Activated CD4-positive, alpha-beta memory T cell treated with anti-CD3 and anti-CD28 coated beads for 36 hours (primary cell): ENCODE measurements around the gene CARD14. TPM values are rescaled to one million over a fixed set of nuclear protein-coding genes. Genes with fewer than 3 reads are reported as not detected.
"Not testable (repeated sequence)": the region's sequence is repeated elsewhere in the genome, so short reads cannot be mapped to it uniquely, and the experiment has no call there.

ENCODE experiments used
- CTCF ChIA-PET: fragments of 350-600 bp; sonication (Branson Sonifier 250); formaldehyde crosslinking; loops from one replicate; lab custom pipeline; 2021; ENCODE audit warnings: antibody characterized with exemption, inconsistent platforms; lab: Charles Lee
- POLR2A ChIA-PET: fragments of 350-600 bp; sonication (Branson Sonifier 250); formaldehyde crosslinking; loops from one replicate; lab custom pipeline; 2021; ENCODE audit warnings: antibody characterized with exemption; lab: Charles Lee
- DNase-seq: peaks from one replicate; pipeline ENCODE4 v3.0.0-alpha.2; 2020
- H3K27ac Mint-ChIP-seq: one replicate; pipeline ENCODE4 v1.8.0; 2021; ENCODE audit warnings: mixed read lengths
- H3K27me3 Mint-ChIP-seq: one replicate; pipeline ENCODE4 v1.8.0; 2021; ENCODE audit warnings: mixed read lengths
- H3K36me3 Mint-ChIP-seq: one replicate; pipeline ENCODE4 v1.8.0; 2021; ENCODE audit warnings: mixed read lengths
- H3K4me1 Mint-ChIP-seq: one replicate; pipeline ENCODE4 v1.8.0; 2021; ENCODE audit warnings: low read depth, mixed read lengths
- H3K4me3 Mint-ChIP-seq: one replicate; pipeline ENCODE4 v1.8.0; 2021; ENCODE audit warnings: mild to moderate bottlenecking, mixed read lengths
- H3K9me3 Mint-ChIP-seq: one replicate; pipeline ENCODE4 v1.8.0; 2021; ENCODE audit warnings: mixed read lengths
- intact Hi-C: fragments of 100-400 bp; cut with micrococcal nuclease; formaldehyde crosslinking; loops from one replicate; pipeline ENCODE4 v1.15.1; 2023
- total RNA-seq, 2 experiments: library from RNA; stranded (reverse); gene quantifications; one replicate each; pipeline ENCODE4 v1.2.3, GENCODE V29; 2021

Gene CARD14
- total RNA-seq, 2 experiments from 2014 or later: not detected

DNA sequence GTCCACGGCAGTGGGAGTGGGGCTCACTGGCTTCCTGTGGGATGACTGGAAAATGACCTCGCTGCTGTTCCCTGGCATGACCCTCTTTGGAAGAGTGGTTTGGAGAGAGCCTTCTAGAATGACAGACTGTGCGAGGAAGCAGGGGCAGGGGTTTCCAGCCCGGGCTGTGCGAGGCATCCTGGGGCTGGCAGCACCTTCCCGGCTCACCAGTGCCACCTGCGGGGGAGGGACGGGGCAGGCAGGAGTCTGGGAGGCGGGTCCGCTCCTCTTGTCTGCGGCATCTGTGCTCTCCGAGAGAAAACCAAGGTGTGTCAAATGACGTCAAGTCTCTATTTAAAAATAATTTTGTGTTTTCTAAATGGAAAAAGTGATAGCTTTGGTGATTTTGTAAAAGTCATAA is 83.0 kb downstream of the CARD14 start:
- Mint-ChIP-seq H3K9me3 (no peaks in the 10 kb centered on the region), H3K4me1 (peaks cover 54% of the 10 kb centered on the region), H3K4me3 (no peak overlapping the region), H3K36me3 (peaks cover 2% of the 10 kb centered on the region), H3K27ac (peak overlapping the region; percentile 92), H3K27me3 (no peaks in the 10 kb centered on the region)
- peak; percentile 94 for DNase-seq
- intact Hi-C loops: loop anchor here (1.0 to 10.0 kb wide), 3 partner anchors 57 to 842 kb away; partner anchors contain the start of gene GAA
- CTCF ChIA-PET: interaction anchor here (0.6 to 3.4 kb wide), 10 partner anchors 11 to 151 kb away, joined by 3 to 41 read pairs (median 3); partner anchors contain the start of genes GAA, SGSH and SLC26A11
- POLR2A ChIA-PET: interaction anchor here (1.0 kb wide), 1 partner anchor 10 kb away, joined by 3 read pairs; no protein-coding TSS in a partner anchor

- intact Hi-C loops: loop anchor here (1.0 to 10.0 kb wide), 6 partner anchors 9 to 841 kb away; partner anchors contain the start of gene GAA
- ChIA-PET POLR2A (interaction anchor here (1.0 to 1.9 kb wide), 2 partner anchors 9 to 18 kb away, joined by 3 to 4 read pairs; no protein-coding TSS in a partner anchor), CTCF (interaction anchor here (0.6 to 3.4 kb wide), 10 partner anchors 10 to 152 kb away, joined by 3 to 41 read pairs (median 3); partner anchors contain the start of genes GAA, SGSH and SLC26A11)
- DNase-seq: no peak
- peak overlapping the region; percentile 3 for H3K4me3 Mint-ChIP-seq
- H3K27me3 Mint-ChIP-seq: no peaks in the 10 kb centered on the region
- H3K36me3 Mint-ChIP-seq: peaks cover 2% of the 10 kb centered on the region
- peak overlapping the region; percentile 92 for H3K27ac Mint-ChIP-seq
- H3K4me1 Mint-ChIP-seq: peaks cover 63% of the 10 kb centered on the region
- H3K9me3 Mint-ChIP-seq: no peaks in the 10 kb centered on the region
Measured at GRCh38 chr17:80253631-80254395, 84.0 kb downstream of the CARD14 start.

- H3K27me3 Mint-ChIP-seq: no peaks in the 10 kb centered on the region
- CTCF ChIA-PET: interaction anchor here (0.9 to 3.4 kb wide), 4 partner anchors 35 to 153 kb away, joined by 3 to 41 read pairs (median 4); partner anchors contain the start of genes GAA, SGSH and SLC26A11
- intact Hi-C loops: loop anchor here (1.0 to 10.0 kb wide), 4 partner anchors 9 to 840 kb away; no protein-coding TSS in a partner anchor
- DNase-seq: peak; percentile 86
- peaks cover 2% of the 10 kb centered on the region for H3K36me3 Mint-ChIP-seq
- H3K27ac Mint-ChIP-seq: peak overlapping the region; percentile 92
- H3K4me1 Mint-ChIP-seq: peaks cover 71% of the 10 kb centered on the region
- no peaks in the 10 kb centered on the region for H3K9me3 Mint-ChIP-seq
- H3K4me3 Mint-ChIP-seq: peak overlapping the region; percentile 41
- POLR2A ChIA-PET: interaction anchor here (0.9 to 1.9 kb wide), 2 partner anchors 11 to 17 kb away, joined by 3 to 4 read pairs; no protein-coding TSS in a partner anchor
Measured at GRCh38 chr17:80254396-80255251, 84.8 kb downstream of the CARD14 start.

DNA sequence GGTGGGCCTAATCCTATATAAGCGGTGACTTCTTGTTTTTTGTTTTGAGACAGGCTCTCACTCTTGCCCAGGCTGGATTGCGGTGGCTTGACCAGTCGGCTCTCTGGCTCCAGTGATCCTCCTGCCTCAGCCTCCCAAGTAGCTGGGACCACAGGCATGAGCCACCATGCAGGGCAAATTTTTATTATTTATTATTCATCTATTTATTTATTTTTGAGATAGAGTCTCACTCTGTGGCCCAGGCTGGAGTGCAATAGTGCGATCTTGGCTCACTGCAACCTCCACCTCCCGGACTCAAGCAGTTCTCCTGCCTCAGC is 86.2 kb downstream of the CARD14 start:
- DNase-seq: no peak
- intact Hi-C loops: loop anchor here (10.0 kb wide), 1 partner anchor 839 kb away; no protein-coding TSS in a partner anchor
- Mint-ChIP-seq H3K4me3 (no peak overlapping the region), H3K9me3 (no peaks in the 10 kb centered on the region), H3K27me3 (no peaks in the 10 kb centered on the region), H3K4me1 (peaks cover 74% of the 10 kb centered on the region), H3K27ac (peak overlapping the region; percentile 92), H3K36me3 (peaks cover 4% of the 10 kb centered on the region)
- ChIA-PET CTCF (interaction anchor here (0.9 to 1.5 kb wide), 3 partner anchors 61 to 247 kb away, joined by 3 read pairs; partner anchors contain the start of gene GAA), POLR2A (interaction anchor here (0.9 to 1.9 kb wide), 2 partner anchors 15 to 155 kb away, joined by 3 to 4 read pairs; partner anchors contain the start of gene GAA)

- Mint-ChIP-seq H3K27me3 (no peaks in the 10 kb centered on the region), H3K4me1 (peaks cover 78% of the 10 kb centered on the region)
- POLR2A ChIA-PET: interaction anchor here (1.4 to 2.1 kb wide), 2 partner anchors 14 to 38 kb away, joined by 5 to 11 read pairs; partner anchors contain the start of genes SGSH and SLC26A11
Measured at GRCh38 chr17:80257716-80258213, 87.9 kb downstream of the CARD14 start.

GRCh38 chr17:80258296-80258695 is 88.5 kb downstream of the CARD14 start:
- POLR2A ChIA-PET: interaction anchor here (0.7 to 2.1 kb wide), 4 partner anchors 8 to 157 kb away, joined by 3 to 11 read pairs (median 4); partner anchors contain the start of genes GAA, SGSH and SLC26A11
- CTCF ChIA-PET: interaction anchor here (0.7 to 1.4 kb wide), 3 partner anchors 40 to 317 kb away, joined by 3 to 5 read pairs (median 4); no protein-coding TSS in a partner anchor
- not testable (repeated sequence) for H3K27me3 Mint-ChIP-seq, H3K9me3 Mint-ChIP-seq, H3K36me3 Mint-ChIP-seq
- Mint-ChIP-seq H3K27ac (peak overlapping the region; percentile 97), H3K4me1 (peaks cover 76% of the 10 kb centered on the region), H3K4me3 (peak overlapping the region; percentile 85)
- peak; percentile 64 for DNase-seq
- intact Hi-C loops: loop anchor here (1.0 to 10.0 kb wide), 3 partner anchors 39 to 837 kb away; no protein-coding TSS in a partner anchor

More at GRCh38 chr17:80257716-80258213, 87.9 kb downstream of the CARD14 start:
- Mint-ChIP-seq H3K36me3 (peaks cover 6% of the 10 kb centered on the region), H3K27ac (peak overlapping the region; percentile 97), H3K4me3 (peak overlapping the region; percentile 85), H3K9me3 (no peaks in the 10 kb centered on the region)
- CTCF ChIA-PET: interaction anchor here (1.4 kb wide), 2 partner anchors 61 to 318 kb away, joined by 3 to 4 read pairs; no protein-coding TSS in a partner anchor
- DNase-seq: no peak
- intact Hi-C loops: loop anchor here (1.0 to 10.0 kb wide), 3 partner anchors 38 to 837 kb away; no protein-coding TSS in a partner anchor

Other genes with a start within 250 kb of the CARD14 start
- 1 to 10 TPM; 5.4 TPM for gene TBC1D16, start 134.2 kb upstream of the CARD14 start, total RNA-seq
- gene CCDC40, start 133.4 kb upstream of the CARD14 start, total RNA-seq: under 1 TPM; 0.82 to 1.00 TPM
- gene GAA, start 68.4 kb upstream of the CARD14 start, total RNA-seq: 10 to 100 TPM; 28.0 to 29.6 TPM
- gene EIF4A3, start 22.9 kb upstream of the CARD14 start, total RNA-seq: 100 to 1,000 TPM; 111 to 115 TPM
- 10 to 100 TPM; 37.4 to 44.7 TPM for gene SGSH, start 50.3 kb downstream of the CARD14 start, total RNA-seq
- gene SLC26A11, start 50.4 kb downstream of the CARD14 start, total RNA-seq: 10 to 100 TPM; 10.1 to 10.6 TPM
- gene RNF213, start 90.8 kb downstream of the CARD14 start, total RNA-seq: 100 to 1,000 TPM; 421 to 440 TPM
- gene ENDOV, start 245.1 kb downstream of the CARD14 start, total RNA-seq: 10 to 100 TPM; 16.1 to 16.3 TPM